ENCODE data around the gene OTOS.

Gene OTOS

GRCh38 chr2:240149943-240150784 is 9.7 kb upstream of the OTOS start:
- no peak for DNase-seq

GRCh38 chr2:240147911-240148587 is 7.6 kb upstream of the OTOS start:
- DNase-seq: no peak

GRCh38 chr2:240147382-240147781 is 6.9 kb upstream of the OTOS start:
- no peak for DNase-seq

- DNase-seq: no peak
Measured at GRCh38 chr2:240146627-240147278, 6.3 kb upstream of the OTOS start.

GRCh38 chr2:240146141-240146561 is 5.7 kb upstream of the OTOS start:
- DNase-seq: no peak

- no peak for DNase-seq
Measured at GRCh38 chr2:240145461-240145860, 5.0 kb upstream of the OTOS start.

GRCh38 chr2:240144649-240145261 is 4.3 kb upstream of the OTOS start:
- DNase-seq: no peak

GRCh38 chr2:240143801-240144648 is 3.6 kb upstream of the OTOS start:
- no peak for DNase-seq

- no peak for DNase-seq
Measured at GRCh38 chr2:240143276-240143675, 2.8 kb upstream of the OTOS start.

- DNase-seq: no peak
Measured at GRCh38 chr2:240142859-240143258, 2.4 kb upstream of the OTOS start.

GRCh38 chr2:240142256-240142775 is 1.9 kb upstream of the OTOS start:
- DNase-seq: no peak

- no peak for DNase-seq
Measured at GRCh38 chr2:240141736-240142135, 1.3 kb upstream of the OTOS start.

- DNase-seq: no peak
Measured at GRCh38 chr2:240140920-240141319, 462 bp upstream of the OTOS start.

GRCh38 chr2:240139666-240140393 is 628 bp downstream of the OTOS start:
- DNase-seq: no peak

- DNase-seq: no peak
Measured at GRCh38 chr2:240139011-240139441, 1.4 kb downstream of the OTOS start.

- no peak for DNase-seq
Measured at GRCh38 chr2:240138254-240138984, 2.0 kb downstream of the OTOS start.

GRCh38 chr2:240137596-240138253 is 2.7 kb downstream of the OTOS start:
- no peak for DNase-seq

GRCh38 chr2:240136671-240137292 is 3.7 kb downstream of the OTOS start:
- DNase-seq: no peak

GRCh38 chr2:240136013-240136670 is 4.3 kb downstream of the OTOS start, which contains the start of gene COPS9:
Gene COPS9 (minus strand): TSS chr2:240136305. CDS start chr2:240136284, 21 bp downstream.
- DNase-seq: peak; percentile 67
